ENCODE results near the gene ZRANB3.
A peak's percentile ranks its signal among the peaks of the same experiment; 100 is the strongest.
"Not testable (repeated sequence)": the region's sequence is repeated elsewhere in the genome, so short reads cannot be mapped to it uniquely, and the experiment has no call there.

ZRANB3 gene

DNA sequence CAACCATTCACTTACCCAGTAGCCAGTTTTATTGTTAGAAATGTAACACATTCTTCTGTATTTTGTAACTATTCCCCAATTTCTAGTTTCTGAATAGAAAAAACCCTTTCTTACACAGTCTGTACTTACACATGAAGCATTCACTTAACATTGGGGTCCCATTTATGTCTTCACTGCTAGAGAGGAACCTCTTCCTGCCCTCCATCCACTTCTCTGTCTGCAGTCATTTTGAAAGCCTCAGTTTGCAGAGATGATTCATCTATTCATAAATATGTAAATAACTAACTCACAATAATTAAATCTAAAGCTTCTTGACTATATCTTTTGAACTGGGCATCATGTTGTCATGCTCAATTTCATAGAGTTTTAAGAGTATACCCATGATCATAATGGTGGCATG is 55.9 kb downstream of the ZRANB3 start:
- DNase-seq (ENCODE audit: extremely low spot score), result no peak
- ChIA-PET CTCF (no interaction called here), POLR2A (no interaction called here)
- TF ChIP-seq FOXK2 (IDR thresholded peaks at IDR 0.05), result no peak
- TF ChIP-seq FOXA1 (IDR thresholded peaks at IDR 0.05), result no peak
- no peak for TF ChIP-seq HDGF (IDR thresholded peaks at IDR 0.05; ENCODE audit: borderline replicate concordance)
- no peak for TF ChIP-seq ELF4 (IDR thresholded peaks at IDR 0.05)
- TF ChIP-seq, protein P1, sequence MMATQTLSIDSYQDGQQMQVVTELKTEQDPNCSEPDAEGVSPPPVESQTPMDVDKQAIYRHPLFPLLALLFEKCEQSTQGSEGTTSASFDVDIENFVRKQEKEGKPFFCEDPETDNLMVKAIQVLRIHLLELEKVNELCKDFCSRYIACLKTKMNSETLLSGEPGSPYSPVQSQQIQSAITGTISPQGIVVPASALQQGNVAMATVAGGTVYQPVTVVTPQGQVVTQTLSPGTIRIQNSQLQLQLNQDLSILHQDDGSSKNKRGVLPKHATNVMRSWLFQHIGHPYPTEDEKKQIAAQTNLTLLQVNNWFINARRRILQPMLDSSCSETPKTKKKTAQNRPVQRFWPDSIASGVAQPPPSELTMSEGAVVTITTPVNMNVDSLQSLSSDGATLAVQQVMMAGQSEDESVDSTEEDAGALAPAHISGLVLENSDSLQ (IDR thresholded peaks at IDR 0.05), result no peak
- TF ChIP-seq NFRKB (IDR thresholded peaks at IDR 0.05), result no peak
- TF ChIP-seq BHLHE40 (IDR thresholded peaks at IDR 0.05; ENCODE audit: borderline replicate concordance), result no peak
- no peak for TF ChIP-seq TARDBP (IDR thresholded peaks at IDR 0.05)
- TF ChIP-seq SUZ12 (IDR thresholded peaks at IDR 0.05), result no peak
- no peak for TF ChIP-seq SP1 (IDR thresholded peaks at IDR 0.05)
- TF ChIP-seq ARNT (IDR thresholded peaks at IDR 0.05), result no peak
- no peak for TF ChIP-seq FOXM1 (IDR thresholded peaks at IDR 0.05; ENCODE audit: borderline replicate concordance)
- TF ChIP-seq L3MBTL2 (conservative IDR thresholded peaks at IDR 0.05), result no peak
- TF ChIP-seq LEF1 (IDR thresholded peaks at IDR 0.05; ENCODE audit: borderline replicate concordance), result no peak

DNA sequence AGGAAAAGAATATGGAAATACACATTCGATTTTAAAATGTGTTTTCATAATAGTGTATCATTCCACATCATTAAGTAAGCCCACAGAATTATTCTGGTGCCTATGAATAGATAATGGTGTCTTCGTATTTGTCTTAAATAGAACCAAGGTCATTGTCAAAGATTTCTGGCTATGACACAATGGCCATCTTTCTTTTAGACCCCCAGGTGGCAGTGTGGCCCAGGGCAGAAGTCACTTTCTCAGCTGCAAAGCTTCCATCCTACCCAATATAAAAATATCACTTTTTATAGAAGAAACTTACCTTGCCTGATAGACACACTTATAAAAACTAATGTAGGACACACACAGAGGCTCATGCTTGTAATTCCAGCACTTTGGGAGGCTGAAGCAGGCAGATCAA is 57.5 kb downstream of the ZRANB3 start:
- TF ChIP-seq NFRKB (IDR thresholded peaks at IDR 0.05), result no peak
- TF ChIP-seq SP1 (IDR thresholded peaks at IDR 0.05), result no peak
- no peak for TF ChIP-seq FOXA1 (IDR thresholded peaks at IDR 0.05)
- TF ChIP-seq ARNT (IDR thresholded peaks at IDR 0.05), result no peak
- TF ChIP-seq TARDBP (IDR thresholded peaks at IDR 0.05), result no peak
- CTCF ChIA-PET, result interaction anchor here (0.6 to 1.0 kb wide), 3 partner anchors 83 to 234 kb away, joined by 3 to 5 read pairs (median 4); no protein-coding TSS in a partner anchor
- POLR2A ChIA-PET, result no interaction called here
- peak; percentile 16 for DNase-seq (ENCODE audit: extremely low spot score)

DNA sequence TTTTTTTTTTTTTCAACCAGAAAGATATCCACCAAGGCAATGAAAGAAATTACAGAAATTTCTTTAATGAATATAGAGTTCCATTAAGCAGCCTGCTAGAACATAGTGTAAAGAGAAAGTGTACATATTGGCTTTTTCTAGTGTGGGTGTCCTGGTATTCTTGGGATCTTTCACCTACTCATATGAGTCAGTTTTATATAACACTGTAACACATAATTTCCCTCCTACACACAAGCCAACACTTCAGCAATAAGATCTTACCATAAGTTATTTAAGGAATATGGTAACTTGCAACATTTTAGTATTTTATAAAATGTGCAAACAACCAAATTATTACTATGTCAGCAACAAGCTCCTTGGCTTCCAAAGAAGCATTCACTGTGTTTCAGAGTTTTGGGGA is 59.9 kb downstream of the ZRANB3 start:
- TF ChIP-seq LEF1 (IDR thresholded peaks at IDR 0.05; ENCODE audit: borderline replicate concordance) (no peak), ARNT (IDR thresholded peaks at IDR 0.05) (no peak), ZNF384 (IDR thresholded peaks at IDR 0.05) (no peak), SP1 (IDR thresholded peaks at IDR 0.05) (no peak), BHLHE40 (IDR thresholded peaks at IDR 0.05; ENCODE audit: borderline replicate concordance) (no peak), TARDBP (IDR thresholded peaks at IDR 0.05) (no peak), FOXA1 (IDR thresholded peaks at IDR 0.05) (no peak), L3MBTL2 (conservative IDR thresholded peaks at IDR 0.05) (no peak), ELF4 (IDR thresholded peaks at IDR 0.05) (no peak), HDGF (IDR thresholded peaks at IDR 0.05; ENCODE audit: borderline replicate concordance) (no peak), FOXK2 (IDR thresholded peaks at IDR 0.05) (no peak), CTBP1 (IDR thresholded peaks at IDR 0.05; ENCODE audit: borderline replicate concordance) (no peak)
- DNase-seq (ENCODE audit: extremely low spot score), result no peak
- ChIA-PET POLR2A (no interaction called here), CTCF (no interaction called here)

DNA sequence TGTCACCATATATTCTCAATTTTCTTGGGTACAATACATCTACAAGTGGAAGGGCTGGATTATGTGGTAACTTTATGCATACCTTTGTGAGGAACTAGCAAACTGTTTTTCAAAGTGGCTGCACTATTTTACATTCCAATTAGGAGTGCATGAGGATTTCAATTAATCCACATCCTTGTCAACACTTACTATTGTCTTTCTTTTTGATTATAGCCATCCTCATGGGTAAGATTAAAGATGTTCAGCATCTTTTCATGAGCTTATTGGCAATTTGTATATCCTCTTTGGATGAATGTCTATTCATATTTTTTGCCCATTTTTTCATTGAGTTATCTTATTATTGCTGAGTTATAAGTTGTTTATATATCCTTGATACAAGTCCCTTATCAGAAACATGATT is 73.7 kb downstream of the ZRANB3 start:
- TF ChIP-seq FOXM1 (IDR thresholded peaks at IDR 0.05; ENCODE audit: borderline replicate concordance) (no peak), TARDBP (IDR thresholded peaks at IDR 0.05) (no peak), SP1 (IDR thresholded peaks at IDR 0.05) (no peak), BHLHE40 (IDR thresholded peaks at IDR 0.05; ENCODE audit: borderline replicate concordance) (no peak)
- DNase-seq (ENCODE audit: extremely low spot score), result no peak
- ChIA-PET POLR2A (no interaction called here), CTCF (no interaction called here)

DNA sequence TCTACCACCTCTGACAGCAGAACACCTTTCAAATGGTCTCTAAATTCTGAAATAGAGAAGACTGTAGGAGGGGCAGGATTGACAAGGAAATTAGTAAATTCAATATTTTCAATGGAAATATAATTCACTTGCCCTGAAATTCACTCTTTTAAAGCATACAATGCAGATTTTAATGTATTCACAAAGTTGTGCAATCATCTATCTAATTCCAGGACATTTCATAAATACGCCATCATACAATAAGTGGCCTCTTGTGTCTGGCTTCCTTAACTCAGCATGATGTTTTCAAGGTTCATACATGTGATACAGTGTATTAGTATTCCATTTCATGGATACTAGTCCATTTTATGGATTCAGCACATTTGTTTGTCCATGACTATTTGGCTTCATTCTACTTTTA is 74.2 kb downstream of the ZRANB3 start:
- DNase-seq (ENCODE audit: extremely low spot score), result no peak
- ChIA-PET CTCF (no interaction called here), POLR2A (no interaction called here)
- TF ChIP-seq, protein P1 (IDR thresholded peaks at IDR 0.05), result no peak
- TF ChIP-seq FOXK2 (IDR thresholded peaks at IDR 0.05) (no peak), ZNF384 (IDR thresholded peaks at IDR 0.05) (no peak), LEF1 (IDR thresholded peaks at IDR 0.05; ENCODE audit: borderline replicate concordance) (no peak), SUZ12 (IDR thresholded peaks at IDR 0.05) (no peak), BHLHE40 (IDR thresholded peaks at IDR 0.05; ENCODE audit: borderline replicate concordance) (no peak), L3MBTL2 (conservative IDR thresholded peaks at IDR 0.05) (no peak), ELF4 (IDR thresholded peaks at IDR 0.05) (no peak), FOXM1 (IDR thresholded peaks at IDR 0.05; ENCODE audit: borderline replicate concordance) (no peak), SP1 (IDR thresholded peaks at IDR 0.05) (no peak), CTBP1 (IDR thresholded peaks at IDR 0.05; ENCODE audit: borderline replicate concordance) (no peak), NFRKB (IDR thresholded peaks at IDR 0.05) (no peak), ARNT (IDR thresholded peaks at IDR 0.05) (no peak), HDGF (IDR thresholded peaks at IDR 0.05; ENCODE audit: borderline replicate concordance) (no peak), FOXA1 (IDR thresholded peaks at IDR 0.05) (no peak), TARDBP (IDR thresholded peaks at IDR 0.05) (no peak)

DNA sequence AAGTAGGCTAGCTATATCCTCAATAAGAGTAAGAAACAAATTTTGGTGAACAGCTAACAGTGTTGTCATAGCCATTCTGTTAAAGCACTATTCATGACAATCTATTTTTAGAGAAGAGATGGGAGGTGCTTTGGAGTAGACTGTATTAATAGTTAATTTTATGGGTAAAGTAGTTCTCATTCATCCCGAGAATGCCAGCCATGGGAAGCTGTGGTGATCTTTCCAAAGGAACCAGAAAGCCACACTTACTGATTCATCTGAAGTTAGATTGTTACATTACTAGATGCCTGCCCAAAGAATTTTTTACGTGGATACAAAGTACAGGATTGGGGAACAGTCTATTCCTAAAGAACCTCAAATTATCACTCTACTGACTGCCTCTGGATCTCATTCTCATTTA is 74.6 kb downstream of the ZRANB3 start:
- CTCF ChIA-PET, result no interaction called here
- POLR2A ChIA-PET, result no interaction called here
- no peak for TF ChIP-seq CTBP1 (IDR thresholded peaks at IDR 0.05; ENCODE audit: borderline replicate concordance)
- TF ChIP-seq, protein P1 (IDR thresholded peaks at IDR 0.05), result no peak
- no peak for TF ChIP-seq SP1 (IDR thresholded peaks at IDR 0.05)
- no peak for TF ChIP-seq LEF1 (IDR thresholded peaks at IDR 0.05; ENCODE audit: borderline replicate concordance)
- TF ChIP-seq ARNT (IDR thresholded peaks at IDR 0.05), result no peak
- no peak for TF ChIP-seq BHLHE40 (IDR thresholded peaks at IDR 0.05; ENCODE audit: borderline replicate concordance)

DNA sequence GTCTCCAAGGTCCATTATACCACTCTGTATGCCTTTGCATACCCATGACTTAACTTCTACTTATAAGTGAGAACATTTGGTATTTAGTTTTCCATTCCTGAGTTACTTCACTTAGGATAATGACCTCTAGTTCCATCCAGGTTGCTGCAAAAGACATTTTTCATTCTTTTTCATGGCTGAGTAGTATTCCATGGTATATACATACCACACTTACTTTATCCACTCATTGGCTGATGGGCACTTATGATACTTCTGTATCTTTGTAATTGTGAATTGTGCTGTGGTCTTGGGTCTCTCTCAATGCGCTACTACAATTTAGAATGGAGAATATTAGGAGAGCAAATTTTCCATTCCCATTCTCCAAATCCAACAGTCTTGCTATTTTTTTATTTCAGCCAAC is 76.4 kb downstream of the ZRANB3 start:
- ChIA-PET POLR2A (no interaction called here), CTCF (no interaction called here)
- DNase-seq (ENCODE audit: extremely low spot score), result no peak
- no peak for TF ChIP-seq BHLHE40 (IDR thresholded peaks at IDR 0.05; ENCODE audit: borderline replicate concordance)
- no peak for TF ChIP-seq L3MBTL2 (conservative IDR thresholded peaks at IDR 0.05)
- TF ChIP-seq CTBP1 (IDR thresholded peaks at IDR 0.05; ENCODE audit: borderline replicate concordance), result no peak
- no peak for TF ChIP-seq HDGF (IDR thresholded peaks at IDR 0.05; ENCODE audit: borderline replicate concordance)
- no peak for TF ChIP-seq ARNT (IDR thresholded peaks at IDR 0.05)
- TF ChIP-seq ZNF384 (IDR thresholded peaks at IDR 0.05), result no peak
- TF ChIP-seq SP1 (IDR thresholded peaks at IDR 0.05), result no peak

More for the DNA sequence above, 74.6 kb downstream of the ZRANB3 start:
- DNase-seq (ENCODE audit: extremely low spot score), result no peak

DNA sequence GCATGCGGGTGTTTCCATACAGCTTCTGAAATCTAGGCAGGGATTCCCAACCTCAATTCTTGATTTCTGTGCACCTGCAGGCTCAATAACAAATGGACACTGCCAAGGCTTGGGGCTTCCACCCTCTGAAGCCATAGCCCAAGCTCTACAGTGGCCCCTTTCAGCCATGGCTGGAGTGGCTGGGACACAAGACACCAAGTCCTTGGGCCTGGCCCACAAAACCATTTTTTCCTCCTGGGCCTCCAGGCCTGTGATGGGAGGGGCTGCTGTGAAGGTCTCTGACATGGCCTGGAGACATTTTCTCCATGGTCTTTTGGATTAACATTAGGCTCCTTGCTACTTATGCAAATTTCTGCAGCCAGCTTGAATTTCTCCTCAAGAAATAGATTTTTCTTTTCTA is 78.0 kb downstream of the ZRANB3 start:
- CTCF ChIA-PET; POLR2A ChIA-PET; DNase-seq (ENCODE audit: extremely low spot score): not testable (repeated sequence)

Data from HEK293T (cell line).